ENCODE data around the gene GRM4.
A peak's percentile ranks its signal among the peaks of the same experiment; 100 is the strongest.

GRM4 gene

DNA sequence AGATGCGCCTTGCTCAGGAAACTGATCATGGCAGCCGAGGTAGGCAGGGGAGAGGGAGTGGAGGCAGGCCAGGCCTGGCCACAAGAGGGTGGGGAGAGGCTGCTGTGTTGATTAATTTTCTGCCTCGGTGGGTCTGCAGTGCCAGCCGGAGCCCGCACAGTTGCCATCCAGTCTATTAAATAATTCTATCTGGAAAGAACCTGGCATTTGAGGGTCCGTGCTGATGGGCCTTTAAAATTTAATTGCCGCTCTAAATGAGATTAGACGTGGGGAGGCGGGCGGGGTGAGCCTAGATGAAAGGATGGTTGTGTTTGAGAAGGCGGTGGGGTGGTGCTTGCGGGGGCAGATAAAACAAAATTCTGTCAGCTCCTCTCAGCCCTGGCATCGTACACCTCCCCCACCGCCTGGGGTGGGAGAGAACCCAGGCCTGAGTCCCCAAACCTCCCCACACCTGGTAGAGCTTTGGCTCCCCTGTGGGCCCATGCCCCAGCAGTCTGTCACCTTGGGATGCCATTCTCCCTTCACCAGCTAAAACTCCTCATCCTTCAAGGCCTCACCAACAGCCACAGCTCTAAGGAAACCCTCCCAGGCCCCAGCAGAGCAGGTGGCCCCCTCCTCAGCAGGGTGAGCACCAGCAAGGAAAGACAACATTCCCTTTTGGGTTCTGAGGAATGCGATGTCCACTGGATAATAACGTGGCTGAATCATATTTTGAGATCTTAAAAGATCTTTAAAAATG, 167.3 kb downstream of the GRM4 start:
- H3K4me3 Mint-ChIP-seq = no peak overlapping the region
- no peaks in the 10 kb centered on the region for H3K36me3 Mint-ChIP-seq (ENCODE audit: low read depth)
- peak overlapping the region; percentile 32 for H3K27ac Mint-ChIP-seq
- no peaks in the 10 kb centered on the region for H3K9me3 Mint-ChIP-seq
- DNase-seq = no peak
- H3K4me1 Mint-ChIP-seq = peaks cover 41% of the 10 kb centered on the region
- TF ChIP-seq, protein P1, sequence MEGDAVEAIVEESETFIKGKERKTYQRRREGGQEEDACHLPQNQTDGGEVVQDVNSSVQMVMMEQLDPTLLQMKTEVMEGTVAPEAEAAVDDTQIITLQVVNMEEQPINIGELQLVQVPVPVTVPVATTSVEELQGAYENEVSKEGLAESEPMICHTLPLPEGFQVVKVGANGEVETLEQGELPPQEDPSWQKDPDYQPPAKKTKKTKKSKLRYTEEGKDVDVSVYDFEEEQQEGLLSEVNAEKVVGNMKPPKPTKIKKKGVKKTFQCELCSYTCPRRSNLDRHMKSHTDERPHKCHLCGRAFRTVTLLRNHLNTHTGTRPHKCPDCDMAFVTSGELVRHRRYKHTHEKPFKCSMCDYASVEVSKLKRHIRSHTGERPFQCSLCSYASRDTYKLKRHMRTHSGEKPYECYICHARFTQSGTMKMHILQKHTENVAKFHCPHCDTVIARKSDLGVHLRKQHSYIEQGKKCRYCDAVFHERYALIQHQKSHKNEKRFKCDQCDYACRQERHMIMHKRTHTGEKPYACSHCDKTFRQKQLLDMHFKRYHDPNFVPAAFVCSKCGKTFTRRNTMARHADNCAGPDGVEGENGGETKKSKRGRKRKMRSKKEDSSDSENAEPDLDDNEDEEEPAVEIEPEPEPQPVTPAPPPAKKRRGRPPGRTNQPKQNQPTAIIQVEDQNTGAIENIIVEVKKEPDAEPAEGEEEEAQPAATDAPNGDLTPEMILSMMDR (IDR thresholded peaks at IDR 0.05) = no peak
- peaks cover 53% of the 10 kb centered on the region for H3K27me3 Mint-ChIP-seq (ENCODE audit: low read depth, poor library complexity)

DNA sequence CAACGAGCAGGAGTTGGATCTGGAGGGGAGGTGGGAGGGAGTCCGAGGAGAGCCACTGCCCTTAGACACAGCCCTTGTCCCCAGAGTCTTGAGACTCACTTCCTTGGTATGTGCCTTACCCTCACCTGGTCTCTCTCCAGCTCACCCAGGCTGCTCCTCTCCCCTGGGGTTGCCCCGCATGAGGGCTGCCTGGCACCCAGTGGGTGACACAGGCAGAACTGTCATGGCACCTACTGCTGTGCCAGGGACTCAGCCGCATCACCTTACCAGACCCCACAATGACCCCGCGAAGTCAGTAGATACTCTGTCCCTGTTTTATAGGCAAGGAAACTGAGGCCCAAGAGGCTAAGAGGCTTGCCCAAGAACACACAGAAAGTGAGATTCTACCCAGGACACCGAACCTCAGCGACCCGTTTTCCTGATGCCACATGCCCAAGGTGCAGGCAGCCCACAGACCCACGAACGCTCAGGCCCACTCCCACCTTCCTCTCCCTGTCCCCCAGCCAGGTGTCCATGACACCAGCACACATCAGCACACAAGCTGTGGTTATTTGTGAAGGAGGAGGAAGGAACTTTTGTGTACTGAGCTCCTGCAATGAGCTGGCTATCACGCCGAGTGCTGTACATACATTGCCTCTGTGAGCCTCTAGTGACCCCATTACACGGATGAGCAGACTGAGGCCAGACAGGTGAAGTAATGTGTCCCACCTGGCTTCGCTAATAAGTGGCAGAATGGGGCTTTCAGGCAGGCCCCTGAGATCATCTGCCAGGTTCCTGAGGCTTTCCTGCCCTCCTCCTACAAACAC, 168.1 kb downstream of the GRM4 start:
- no peak overlapping the region for H3K4me3 Mint-ChIP-seq
- H3K4me1 Mint-ChIP-seq = peaks cover 35% of the 10 kb centered on the region
- no peaks in the 10 kb centered on the region for H3K36me3 Mint-ChIP-seq (ENCODE audit: low read depth)
- TF ChIP-seq, protein P1 (IDR thresholded peaks at IDR 0.05) = no peak
- peaks cover under 1% of the 10 kb centered on the region for H3K9me3 Mint-ChIP-seq
- H3K27me3 Mint-ChIP-seq (ENCODE audit: low read depth, poor library complexity) = peaks cover 56% of the 10 kb centered on the region
- H3K27ac Mint-ChIP-seq = no peak overlapping the region
- DNase-seq = no peak

DNA sequence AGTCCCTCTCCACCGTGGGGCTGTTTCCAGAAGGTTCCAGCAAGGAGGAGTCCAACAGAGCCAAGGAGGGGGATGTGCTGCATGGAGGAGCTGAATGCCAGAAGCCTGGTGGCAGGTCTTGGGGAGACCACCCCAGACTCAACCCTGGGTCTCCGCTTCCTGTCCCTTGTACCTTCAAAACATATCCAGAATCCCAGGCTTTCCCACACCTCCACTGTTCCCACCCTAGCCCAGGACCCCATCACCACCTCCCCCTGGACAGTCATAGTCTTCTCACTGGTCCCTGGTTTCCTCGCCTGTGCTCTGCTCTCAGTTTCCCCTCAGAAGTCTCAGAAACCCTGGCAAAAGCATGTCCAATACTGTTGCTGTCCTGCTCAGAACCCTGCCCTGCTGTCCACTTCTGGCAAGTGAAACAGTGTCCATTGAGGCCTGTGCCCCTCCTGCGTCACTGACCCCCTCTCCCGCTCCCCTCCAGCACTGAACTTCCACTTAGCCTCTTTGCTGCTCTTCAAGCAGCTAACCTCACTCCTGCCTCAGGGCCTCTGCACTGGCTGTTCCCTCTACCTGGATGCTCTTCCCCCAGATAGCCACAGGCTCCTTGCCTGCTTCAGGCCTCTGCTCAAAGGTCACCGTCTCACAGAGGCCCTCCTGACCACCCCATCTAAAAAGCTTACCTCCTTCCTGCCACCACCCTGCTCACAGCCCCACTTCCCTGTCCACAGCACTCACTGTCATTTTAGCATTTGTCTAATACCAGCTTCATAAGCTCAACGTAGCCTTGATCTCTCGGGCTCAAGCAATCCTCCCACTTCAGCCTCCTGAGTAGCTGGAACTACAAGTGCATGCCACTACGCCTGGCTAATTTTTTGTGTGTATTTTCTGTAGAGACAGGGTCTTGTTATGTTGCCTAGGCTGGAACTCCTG, 169.2 kb downstream of the GRM4 start:
- TF ChIP-seq, protein P1 (IDR thresholded peaks at IDR 0.05) = no peak
- peaks cover 10% of the 10 kb centered on the region for H3K9me3 Mint-ChIP-seq
- H3K4me3 Mint-ChIP-seq = peak overlapping the region; percentile 47
- H3K27ac Mint-ChIP-seq = peak overlapping the region; percentile 2
- DNase-seq = no peak
- no peaks in the 10 kb centered on the region for H3K36me3 Mint-ChIP-seq (ENCODE audit: low read depth)
- H3K4me1 Mint-ChIP-seq = peaks cover 24% of the 10 kb centered on the region
- peaks cover 61% of the 10 kb centered on the region for H3K27me3 Mint-ChIP-seq (ENCODE audit: low read depth, poor library complexity)

DNA sequence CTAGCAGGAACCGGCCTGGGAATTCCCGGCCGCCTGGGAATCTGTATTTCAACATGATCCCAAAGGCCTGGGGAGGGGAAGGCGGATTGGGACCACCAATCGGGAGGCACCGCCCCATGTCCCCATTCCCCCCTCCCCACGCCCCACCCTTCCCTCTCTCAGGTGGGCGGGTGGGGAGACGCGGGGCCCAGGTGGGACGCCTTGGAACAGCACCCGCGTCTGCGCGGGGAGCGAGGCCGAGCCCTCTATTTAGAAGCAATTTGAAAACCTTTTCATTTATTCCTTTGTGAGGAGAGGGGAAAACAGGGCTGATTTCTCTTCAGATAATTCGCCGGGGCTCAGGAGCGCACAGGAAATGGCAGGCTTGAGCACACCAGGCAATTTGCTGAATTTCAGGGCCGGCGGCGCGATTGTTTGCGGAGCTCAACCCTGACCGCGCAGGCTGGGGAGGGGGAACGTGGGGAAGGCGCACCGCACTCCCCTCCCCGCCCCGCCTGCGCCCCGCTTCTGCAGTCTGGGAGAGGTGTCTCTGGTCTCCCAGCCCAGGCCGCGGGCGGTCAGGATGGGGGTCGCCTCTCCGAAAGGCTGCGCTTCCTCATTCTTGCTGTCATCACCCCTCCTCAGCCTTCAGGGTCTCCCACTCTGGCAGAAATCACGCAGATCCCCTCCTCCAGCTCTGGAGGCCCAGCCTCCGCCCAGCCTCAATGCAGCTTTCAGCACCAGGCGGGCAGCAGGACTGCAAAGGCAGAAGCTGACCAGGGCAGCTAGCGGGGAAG, 170.0 kb downstream of the GRM4 start:
- peak; percentile 49 for DNase-seq
- no peak overlapping the region for H3K27ac Mint-ChIP-seq
- H3K4me1 Mint-ChIP-seq = peaks cover 22% of the 10 kb centered on the region
- peaks cover 65% of the 10 kb centered on the region for H3K27me3 Mint-ChIP-seq (ENCODE audit: low read depth, poor library complexity)
- H3K9me3 Mint-ChIP-seq = peaks cover 19% of the 10 kb centered on the region
- TF ChIP-seq, protein P1 (IDR thresholded peaks at IDR 0.05) = no peak
- H3K4me3 Mint-ChIP-seq = no peak overlapping the region
- no peaks in the 10 kb centered on the region for H3K36me3 Mint-ChIP-seq (ENCODE audit: low read depth)

DNA sequence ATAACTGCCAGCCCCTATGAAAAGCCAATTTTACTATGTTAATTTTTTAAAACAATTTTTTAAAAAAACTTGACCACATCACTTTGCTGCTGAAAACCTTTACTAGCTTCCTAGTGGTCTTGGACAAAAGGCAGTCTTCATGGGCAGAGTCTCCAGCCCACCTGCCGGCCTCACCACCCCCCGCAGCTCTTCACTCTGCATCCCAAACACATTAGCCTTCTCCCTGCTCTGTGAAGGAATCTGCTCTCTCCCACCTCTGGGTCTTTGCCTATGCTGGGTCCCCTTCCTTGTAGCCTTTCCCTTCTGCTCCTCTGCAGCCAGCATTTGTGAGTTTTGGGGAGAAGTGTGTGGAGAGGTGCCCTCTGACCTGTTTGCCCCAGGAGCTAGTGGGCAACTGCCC, 171.4 kb downstream of the GRM4 start:
- H3K27ac Mint-ChIP-seq = no peak overlapping the region
- H3K4me1 Mint-ChIP-seq = peaks cover 22% of the 10 kb centered on the region
- no peak for DNase-seq
- H3K9me3 Mint-ChIP-seq = peaks cover 19% of the 10 kb centered on the region
- H3K4me3 Mint-ChIP-seq = no peak overlapping the region
- H3K27me3 Mint-ChIP-seq (ENCODE audit: low read depth, poor library complexity) = peaks cover 73% of the 10 kb centered on the region
- H3K36me3 Mint-ChIP-seq (ENCODE audit: low read depth) = no peaks in the 10 kb centered on the region
- TF ChIP-seq, protein P1 (IDR thresholded peaks at IDR 0.05) = no peak

Measured in nephron progenitor cell (in vitro differentiated cells).